Breast epithelium (tissue), 3 donors: ENCODE data around the gene ARL14EPL.

Experiments
- POLR2A ChIP-seq: fragments of 450-650 bp; IDR thresholded peaks from one replicate; pipeline ENCODE4 v1.6.1; 2016; ENCODE audit warnings: antibody characterized with exemption, mild to moderate bottlenecking, moderate library complexity
- TF ChIP-seq, protein P1 (sequence below), 3 donors: fragments of 450-650 bp; IDR thresholded peaks; one replicate each; pipeline ENCODE4 v1.5.1; 2016 to 2017; ENCODE audit warnings: antibody characterized with exemption in 3 of 3, mild to moderate bottlenecking in 3 of 3, moderate library complexity in 3 of 3

DNA sequence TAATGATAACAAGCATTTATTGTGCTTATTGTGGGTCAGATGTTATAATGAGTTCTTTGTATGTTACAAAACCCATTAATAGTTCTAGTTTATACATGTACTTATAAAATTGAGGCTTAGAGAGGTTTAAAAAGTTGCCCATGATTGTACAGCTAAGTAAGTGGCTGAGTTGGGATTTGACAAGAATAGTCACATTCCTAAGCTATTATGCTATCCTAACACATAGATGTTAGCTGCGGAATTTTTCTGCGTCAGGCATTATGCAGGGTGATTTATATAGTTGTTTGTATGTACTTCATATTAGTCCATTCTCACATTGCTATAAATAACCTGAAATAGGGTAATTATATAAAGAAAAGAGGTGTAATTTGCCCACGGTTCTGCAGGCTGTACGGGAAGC, 65.0 kb downstream of the ARL14EPL start:
- TF ChIP-seq POLR2A, result no peak
- TF ChIP-seq, protein P1, sequence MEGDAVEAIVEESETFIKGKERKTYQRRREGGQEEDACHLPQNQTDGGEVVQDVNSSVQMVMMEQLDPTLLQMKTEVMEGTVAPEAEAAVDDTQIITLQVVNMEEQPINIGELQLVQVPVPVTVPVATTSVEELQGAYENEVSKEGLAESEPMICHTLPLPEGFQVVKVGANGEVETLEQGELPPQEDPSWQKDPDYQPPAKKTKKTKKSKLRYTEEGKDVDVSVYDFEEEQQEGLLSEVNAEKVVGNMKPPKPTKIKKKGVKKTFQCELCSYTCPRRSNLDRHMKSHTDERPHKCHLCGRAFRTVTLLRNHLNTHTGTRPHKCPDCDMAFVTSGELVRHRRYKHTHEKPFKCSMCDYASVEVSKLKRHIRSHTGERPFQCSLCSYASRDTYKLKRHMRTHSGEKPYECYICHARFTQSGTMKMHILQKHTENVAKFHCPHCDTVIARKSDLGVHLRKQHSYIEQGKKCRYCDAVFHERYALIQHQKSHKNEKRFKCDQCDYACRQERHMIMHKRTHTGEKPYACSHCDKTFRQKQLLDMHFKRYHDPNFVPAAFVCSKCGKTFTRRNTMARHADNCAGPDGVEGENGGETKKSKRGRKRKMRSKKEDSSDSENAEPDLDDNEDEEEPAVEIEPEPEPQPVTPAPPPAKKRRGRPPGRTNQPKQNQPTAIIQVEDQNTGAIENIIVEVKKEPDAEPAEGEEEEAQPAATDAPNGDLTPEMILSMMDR (IDR thresholded peaks at IDR 0.05), result no peak
